HFF-Myc (cell line): ENCODE results near the gene AQP7.

Experiments
- DNase-seq: peaks from one replicate; pipeline ENCODE4 v3.0.0-alpha.2; 2011; ENCODE audit warnings: low read depth; ENCODE audit errors: extremely low read depth
- H3K4me3 ChIP-seq: replicated peaks from 2 replicates; pipeline ENCODE4 v1.5.1; 2011; ENCODE audit warnings: low read depth, mild to moderate bottlenecking, control low read depth, low read length
- TF ChIP-seq, protein P1 (sequence below): IDR thresholded peaks from 2 replicates; pipeline ENCODE4 v1.5.1; 2012; ENCODE audit warnings: mild to moderate bottlenecking, low read depth, low read length, control low read depth; ENCODE audit errors: missing control alignments

Gene AQP7

DNA sequence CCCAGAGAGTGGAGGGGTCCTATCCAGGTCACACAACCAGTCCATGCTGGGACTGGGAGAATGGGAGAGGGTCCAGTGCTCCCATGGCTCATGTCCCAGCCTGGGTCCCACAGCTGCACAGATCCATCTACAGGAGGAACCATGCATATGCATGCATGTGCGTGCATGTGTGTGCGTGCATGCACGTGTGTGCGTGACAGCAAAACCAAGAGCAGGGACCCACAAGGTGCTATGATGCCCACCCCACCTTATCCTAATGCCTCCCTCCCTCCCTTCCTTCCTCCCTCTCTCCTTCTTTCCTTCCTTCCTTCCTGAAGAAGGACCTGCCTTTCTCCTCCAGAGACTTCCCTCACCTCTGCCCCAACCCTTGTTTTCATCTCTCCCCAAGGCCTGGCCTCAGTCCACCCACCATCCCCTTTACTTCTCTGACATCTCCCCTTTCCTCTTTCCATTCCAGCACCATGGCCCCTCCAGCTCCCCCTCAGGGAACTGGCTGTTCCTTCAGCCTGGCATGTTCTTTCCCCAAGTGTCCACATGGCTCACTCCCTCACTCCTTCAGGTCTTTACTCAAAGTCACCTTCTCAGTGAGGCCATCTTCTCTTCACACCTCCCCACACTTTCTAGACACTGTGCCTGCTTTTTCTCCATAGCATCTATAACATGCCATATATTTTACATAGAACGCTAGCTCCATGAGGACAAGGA is 21.8 kb downstream of the AQP7 start:
- TF ChIP-seq, protein P1, sequence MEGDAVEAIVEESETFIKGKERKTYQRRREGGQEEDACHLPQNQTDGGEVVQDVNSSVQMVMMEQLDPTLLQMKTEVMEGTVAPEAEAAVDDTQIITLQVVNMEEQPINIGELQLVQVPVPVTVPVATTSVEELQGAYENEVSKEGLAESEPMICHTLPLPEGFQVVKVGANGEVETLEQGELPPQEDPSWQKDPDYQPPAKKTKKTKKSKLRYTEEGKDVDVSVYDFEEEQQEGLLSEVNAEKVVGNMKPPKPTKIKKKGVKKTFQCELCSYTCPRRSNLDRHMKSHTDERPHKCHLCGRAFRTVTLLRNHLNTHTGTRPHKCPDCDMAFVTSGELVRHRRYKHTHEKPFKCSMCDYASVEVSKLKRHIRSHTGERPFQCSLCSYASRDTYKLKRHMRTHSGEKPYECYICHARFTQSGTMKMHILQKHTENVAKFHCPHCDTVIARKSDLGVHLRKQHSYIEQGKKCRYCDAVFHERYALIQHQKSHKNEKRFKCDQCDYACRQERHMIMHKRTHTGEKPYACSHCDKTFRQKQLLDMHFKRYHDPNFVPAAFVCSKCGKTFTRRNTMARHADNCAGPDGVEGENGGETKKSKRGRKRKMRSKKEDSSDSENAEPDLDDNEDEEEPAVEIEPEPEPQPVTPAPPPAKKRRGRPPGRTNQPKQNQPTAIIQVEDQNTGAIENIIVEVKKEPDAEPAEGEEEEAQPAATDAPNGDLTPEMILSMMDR: no peak
- DNase-seq: no peak
- no peak overlapping the region for H3K4me3 ChIP-seq

DNA sequence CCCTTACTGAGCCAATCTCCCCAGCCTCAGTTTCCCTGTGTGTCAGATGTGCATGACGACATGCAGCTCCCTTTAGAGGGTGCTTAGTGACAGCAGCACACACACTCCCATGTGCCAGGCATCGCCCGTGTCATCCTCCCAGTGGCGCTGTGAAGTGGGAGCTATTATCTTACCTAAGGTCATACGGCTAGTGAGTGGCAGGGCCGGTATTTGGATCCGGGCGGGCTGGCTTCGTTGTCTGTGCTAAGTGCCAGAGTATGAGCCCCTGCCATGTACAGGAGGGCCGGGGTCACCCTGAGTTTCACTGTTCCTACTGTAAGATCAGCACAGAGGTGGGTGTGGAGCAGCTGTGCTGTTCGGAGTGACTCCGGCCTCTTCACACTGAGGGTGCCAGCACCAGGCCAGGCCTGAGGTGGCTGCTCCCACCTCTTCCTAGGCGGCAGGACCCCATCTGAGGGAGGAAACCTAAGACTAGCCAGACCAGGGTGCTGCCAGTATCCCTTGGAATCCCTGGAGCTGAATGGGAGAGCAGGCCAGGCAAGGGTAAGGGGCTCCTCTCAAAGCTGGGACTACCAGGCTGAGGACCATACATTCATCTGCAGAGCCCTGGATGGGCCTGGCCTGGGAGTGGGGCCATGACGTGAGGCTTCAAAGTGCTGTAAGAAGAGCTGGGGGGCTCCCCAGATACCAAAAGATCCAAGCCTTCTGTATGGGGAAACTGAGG is 22.5 kb downstream of the AQP7 start:
- DNase-seq: no peak
- no peak overlapping the region for H3K4me3 ChIP-seq
- TF ChIP-seq, protein P1: no peak

DNA sequence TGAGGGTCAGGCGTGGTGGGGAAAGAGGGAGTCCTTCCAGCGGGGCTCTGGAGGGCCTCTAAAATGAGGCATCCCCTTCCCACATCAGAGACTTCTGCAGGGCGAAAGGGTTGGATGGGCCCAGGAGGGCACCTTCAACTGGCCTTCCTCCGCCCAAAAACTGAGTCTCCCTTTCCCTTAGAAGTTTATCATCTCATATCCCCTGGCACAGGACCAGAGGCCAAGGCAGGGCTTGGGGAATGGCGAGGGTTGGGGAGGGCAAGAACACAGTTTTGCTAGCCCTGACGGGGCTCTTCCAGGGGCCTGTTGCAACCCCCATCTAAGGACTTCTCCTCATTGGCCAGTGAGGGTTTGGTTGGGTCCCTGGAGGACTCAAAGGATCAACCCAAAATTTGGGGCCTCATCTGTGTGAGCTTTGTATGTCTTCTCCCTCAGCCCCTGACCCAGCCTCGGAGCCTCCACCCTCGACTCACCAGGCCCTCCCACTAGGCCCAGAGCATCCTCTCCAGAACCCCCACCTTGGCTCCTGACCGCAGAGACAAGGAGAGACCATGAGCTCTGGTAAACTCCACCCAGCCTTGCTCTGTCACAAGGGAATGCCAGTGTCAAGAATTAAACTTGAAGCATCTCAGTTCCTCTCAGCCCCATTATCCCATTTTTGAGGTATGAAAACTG is 24.1 kb downstream of the AQP7 start:
- no peak overlapping the region for H3K4me3 ChIP-seq
- TF ChIP-seq, protein P1: no peak
- DNase-seq: no peak

DNA sequence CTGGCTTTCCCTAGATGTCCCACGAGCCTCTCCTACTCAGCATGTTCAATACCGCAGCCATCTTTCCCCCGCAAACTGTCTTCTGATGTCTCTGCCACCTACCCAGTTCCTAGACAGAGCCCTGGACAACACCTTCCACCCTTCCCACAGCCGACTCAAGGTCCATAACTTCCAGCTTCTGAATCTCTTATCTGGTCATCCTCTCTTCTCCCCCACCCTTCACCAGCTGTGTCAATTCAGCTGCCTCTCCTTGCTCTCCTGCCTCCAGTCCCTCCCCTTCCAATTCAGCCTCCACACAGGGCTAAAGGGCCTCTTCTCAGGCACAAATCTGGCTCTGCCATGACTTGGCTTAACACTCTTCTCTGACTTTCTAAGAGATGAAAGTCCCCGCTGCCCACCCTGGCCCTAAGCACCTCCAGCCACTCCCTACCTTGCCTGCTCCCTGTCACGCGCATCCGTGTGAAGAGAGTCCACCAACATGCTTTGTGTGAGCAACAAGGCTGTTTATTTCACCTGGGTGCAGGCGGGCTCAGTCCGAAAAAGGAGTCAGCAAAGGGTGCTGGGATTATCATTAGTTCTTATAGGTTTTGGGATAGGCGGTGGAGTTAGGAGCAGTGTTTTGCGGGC is 25.2 kb downstream of the AQP7 start:
- TF ChIP-seq, protein P1: no peak
- H3K4me3 ChIP-seq: no peak overlapping the region
- DNase-seq: no peak

DNA sequence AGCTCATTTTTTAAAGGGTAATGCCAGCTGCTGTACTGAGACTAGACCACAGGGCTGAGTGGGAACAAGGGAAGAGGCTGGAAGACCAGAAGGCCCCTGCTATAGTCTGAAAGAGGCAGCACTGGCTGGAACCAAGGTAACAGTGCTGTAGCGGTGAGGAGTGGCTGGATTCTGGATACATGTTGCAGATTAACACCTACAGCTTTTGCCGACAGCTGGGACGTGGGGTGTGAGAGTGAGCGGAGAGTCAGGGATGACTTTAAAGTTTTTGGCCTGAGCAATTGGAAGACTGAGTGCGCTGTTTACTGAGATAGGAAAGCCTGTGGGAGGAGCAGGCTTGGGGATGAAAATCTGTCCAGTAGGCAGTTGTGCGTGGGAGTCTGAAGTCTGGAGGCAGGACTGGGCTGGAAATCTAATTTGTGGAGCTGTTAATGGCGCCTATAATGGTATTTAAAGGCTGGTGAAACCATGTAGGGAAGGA is 26.5 kb downstream of the AQP7 start:
- no peak for DNase-seq
- TF ChIP-seq, protein P1: no peak
- H3K4me3 ChIP-seq: no peak overlapping the region

DNA sequence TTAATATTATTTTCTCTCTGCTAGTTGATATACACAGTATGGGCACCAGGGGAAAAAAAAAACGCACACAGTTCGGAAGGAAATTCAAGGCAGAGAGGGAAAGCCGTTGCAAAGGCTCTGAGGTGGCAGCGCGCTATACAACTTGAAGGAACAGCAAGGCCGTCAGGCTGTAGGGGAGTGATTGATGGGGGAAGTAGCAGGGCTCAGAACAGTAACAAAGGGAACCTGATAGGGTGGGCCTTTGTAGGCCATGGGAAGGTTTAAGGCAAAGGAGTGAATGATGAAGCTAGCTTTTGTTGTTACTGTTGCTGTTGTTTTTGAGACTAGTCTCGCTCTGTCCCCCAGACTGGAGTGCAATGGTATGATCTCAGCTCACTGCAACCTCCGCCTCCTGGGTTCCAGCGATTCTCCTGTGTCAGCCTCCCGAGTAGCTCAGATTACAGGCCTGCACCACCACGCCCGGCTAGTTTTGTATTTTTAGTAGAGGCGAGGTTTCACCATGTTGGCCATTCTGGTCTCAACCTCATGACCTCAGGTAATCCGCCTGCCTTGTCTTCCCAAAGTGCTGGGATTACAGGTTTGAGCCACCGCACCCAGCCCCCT is 27.0 kb downstream of the AQP7 start:
- no peak overlapping the region for H3K4me3 ChIP-seq
- TF ChIP-seq, protein P1: no peak
- DNase-seq: no peak
